ENCODE measurements around the gene DNAJC15.

- TF ChIP-seq, protein P1, sequence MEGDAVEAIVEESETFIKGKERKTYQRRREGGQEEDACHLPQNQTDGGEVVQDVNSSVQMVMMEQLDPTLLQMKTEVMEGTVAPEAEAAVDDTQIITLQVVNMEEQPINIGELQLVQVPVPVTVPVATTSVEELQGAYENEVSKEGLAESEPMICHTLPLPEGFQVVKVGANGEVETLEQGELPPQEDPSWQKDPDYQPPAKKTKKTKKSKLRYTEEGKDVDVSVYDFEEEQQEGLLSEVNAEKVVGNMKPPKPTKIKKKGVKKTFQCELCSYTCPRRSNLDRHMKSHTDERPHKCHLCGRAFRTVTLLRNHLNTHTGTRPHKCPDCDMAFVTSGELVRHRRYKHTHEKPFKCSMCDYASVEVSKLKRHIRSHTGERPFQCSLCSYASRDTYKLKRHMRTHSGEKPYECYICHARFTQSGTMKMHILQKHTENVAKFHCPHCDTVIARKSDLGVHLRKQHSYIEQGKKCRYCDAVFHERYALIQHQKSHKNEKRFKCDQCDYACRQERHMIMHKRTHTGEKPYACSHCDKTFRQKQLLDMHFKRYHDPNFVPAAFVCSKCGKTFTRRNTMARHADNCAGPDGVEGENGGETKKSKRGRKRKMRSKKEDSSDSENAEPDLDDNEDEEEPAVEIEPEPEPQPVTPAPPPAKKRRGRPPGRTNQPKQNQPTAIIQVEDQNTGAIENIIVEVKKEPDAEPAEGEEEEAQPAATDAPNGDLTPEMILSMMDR (conservative IDR thresholded peaks at IDR 0.05; ENCODE audit: low read length), result no peak
- no peak for TF ChIP-seq EZH2phosphoT487 (IDR thresholded peaks at IDR 0.05; ENCODE audit: borderline replicate concordance, low read depth, low read length)
These were observed 72.7 kb downstream of the DNAJC15 start for GRCh38 chr13:43095771-43096719.
